GM23248 (cell line): ENCODE data around the gene STX8. TPM values are rescaled to one million over a fixed set of nuclear protein-coding genes. Genes with fewer than 3 reads are reported as not detected.

Source experiments
- DNase-seq: peaks from one replicate; pipeline ENCODE4 v3.0.0-alpha.2; 2015
- H2AFZ ChIP-seq: fragments of 200-600 bp; sonication (generic); 2 replicates; pipeline ENCODE4 v1.6.1; 2016; ENCODE audit warnings: antibody characterized with exemption
- H3F3A ChIP-seq: fragments of 200-600 bp; sonication (generic); 2 replicates; pipeline ENCODE4 v1.6.1; 2016; ENCODE audit warnings: mild to moderate bottlenecking, antibody characterized with exemption, mixed run types; ENCODE audit not compliant: insufficient read depth
- H3K27ac ChIP-seq: fragments of 200-600 bp; sonication (generic); 2 replicates; pipeline ENCODE4 v1.5.1; 2016; ENCODE audit warnings: mild to moderate bottlenecking
- H3K27me3 ChIP-seq: fragments of 200-600 bp; sonication (generic); replicated peaks from 2 replicates; pipeline ENCODE4 v1.6.1; 2016; ENCODE audit warnings: mild to moderate bottlenecking; ENCODE audit not compliant: insufficient read depth
- H3K36me3 ChIP-seq: fragments of 200-600 bp; sonication (generic); 2 replicates; pipeline ENCODE4 v1.6.1; 2016; ENCODE audit warnings: low read depth, mild to moderate bottlenecking
- H3K4me1 ChIP-seq: fragments of 200-600 bp; sonication (generic); 2 replicates; pipeline ENCODE4 v1.6.1; 2016; ENCODE audit warnings: mild to moderate bottlenecking; ENCODE audit not compliant: insufficient read depth
- H3K4me2 ChIP-seq: fragments of 200-600 bp; sonication (generic); one replicate; pipeline ENCODE4 v1.6.1; 2016; ENCODE audit warnings: mild to moderate bottlenecking; ENCODE audit not compliant: unreplicated experiment
- H3K4me3 ChIP-seq: fragments of 200-600 bp; sonication (generic); 2 replicates; pipeline ENCODE4 v1.5.1; 2016; ENCODE audit warnings: mild to moderate bottlenecking
- H3K79me2 ChIP-seq: fragments of 200-600 bp; sonication (generic); 2 replicates; pipeline ENCODE4 v1.6.1; 2016; ENCODE audit warnings: mild to moderate bottlenecking; ENCODE audit not compliant: insufficient read depth
- H3K9ac ChIP-seq: fragments of 200-600 bp; sonication (generic); 2 replicates; pipeline ENCODE4 v1.6.1; 2016; ENCODE audit warnings: mild to moderate bottlenecking
- H3K9me2 ChIP-seq: fragments of 200-600 bp; sonication (generic); 2 replicates; pipeline ENCODE4 v1.6.1; 2016; ENCODE audit warnings: mixed run types, mild to moderate bottlenecking, moderate library complexity; ENCODE audit not compliant: insufficient read depth
- H3K9me3 ChIP-seq: fragments of 200-600 bp; sonication (generic); one replicate; pipeline ENCODE4 v1.6.1; 2017; ENCODE audit warnings: low read depth
- H4K20me1 ChIP-seq: fragments of 200-600 bp; sonication (generic); 2 replicates; pipeline ENCODE4 v1.6.0; 2016; ENCODE audit not compliant: insufficient read depth
- EZH2 ChIP-seq: fragments of 200-600 bp; sonication (generic); IDR thresholded peaks from 2 replicates; pipeline ENCODE4 v1.6.1; 2018; ENCODE audit warnings: antibody characterized with exemption, mild to moderate bottlenecking; ENCODE audit not compliant: insufficient read depth, poor library complexity, severe bottlenecking
- EZH2phosphoT487 ChIP-seq: fragments of 200-600 bp; sonication (generic); IDR thresholded peaks from 2 replicates; pipeline ENCODE4 v1.6.1; 2018; ENCODE audit warnings: antibody characterized with exemption, moderate library complexity, mild to moderate bottlenecking, low read depth; ENCODE audit not compliant: insufficient read depth
- WGBS, 2 experiments: methylation state at CpG; one replicate each; pipeline ENCODE4 v1.1.6; 2015 to 2017; ENCODE audit warnings: low lambda C conversion rate in 2 of 2, low coverage in 1 of 2; ENCODE audit errors: missing lambda C conversion rate in 2 of 2; 5-methylcytosine and 5-hydroxymethylcytosine counted together
- in situ Hi-C: fragments of 300-500 bp; cut with MboI; formaldehyde crosslinking; loops from 2 replicates; pipeline ENCODE4 v1.15.0; 2020
- polyA plus RNA-seq: library from polyadenylated mRNA; unstranded; fragments of >200 nt; fragmentation: Nextera tagmentation; extraction: Ambion mirVana; gene quantifications from 2 replicates; pipeline ENCODE4 v1.2.1, GENCODE V29; 2016
- total RNA-seq: library from RNA; depleted of rRNA; stranded (reverse); fragments of >200 nt; shearing (Covaris generic); gene quantifications from 2 replicates; pipeline ENCODE4 v1.2.3, GENCODE V29; 2014

STX8 gene
- total and polyA plus RNA-seq, 2 experiments from 2014 or later = 40.7 to 84.3 TPM

GRCh38 chr17:9409878-9410277, 165.7 kb downstream of the STX8 start:
- H3K36me3 ChIP-seq = no peaks in the 10 kb centered on the region
- no peaks in the 10 kb centered on the region for H3K79me2 ChIP-seq
- H2AFZ ChIP-seq = no peak overlapping the region
- peaks cover 21% of the 10 kb centered on the region for H3K4me1 ChIP-seq
- no peak for DNase-seq
- H3K4me3 ChIP-seq = no peak overlapping the region
- H3K9me3 ChIP-seq = no peaks in the 10 kb centered on the region
- in situ Hi-C loops = no loop called here
- no peaks in the 10 kb centered on the region for H3K27me3 ChIP-seq
- no peak overlapping the region for H3K27ac ChIP-seq
- TF ChIP-seq EZH2phosphoT487 (no peak), EZH2 (no peak)
- H3K4me2 ChIP-seq = no peak overlapping the region
- WGBS, 2 experiments = 32 to 41% methylated on average over 4 of the region's 4 CpGs
- no peaks in the 10 kb centered on the region for H4K20me1 ChIP-seq
- no peaks in the 10 kb centered on the region for H3K9me2 ChIP-seq
- peaks cover 16% of the 10 kb centered on the region; the same call in 1 of the 2 replicates for H3F3A ChIP-seq
- H3K9ac ChIP-seq = no peak overlapping the region

GRCh38 chr17:9408868-9409829, 166.5 kb downstream of the STX8 start:
- H3K79me2 ChIP-seq = no peaks in the 10 kb centered on the region
- TF ChIP-seq EZH2 (no peak), EZH2phosphoT487 (no peak)
- WGBS, 2 experiments = 57% methylated on average over 12 of the region's 12 CpGs
- H4K20me1 ChIP-seq = no peaks in the 10 kb centered on the region
- H3K9me2 ChIP-seq = no peaks in the 10 kb centered on the region
- H3K27ac ChIP-seq = no peak overlapping the region
- peaks cover 21% of the 10 kb centered on the region for H3K4me1 ChIP-seq
- H3K27me3 ChIP-seq = no peaks in the 10 kb centered on the region
- H3K9me3 ChIP-seq = no peaks in the 10 kb centered on the region
- H2AFZ ChIP-seq = no peak overlapping the region
- peaks cover 16% of the 10 kb centered on the region; the same call in 1 of the 2 replicates for H3F3A ChIP-seq
- peak; percentile 36 for DNase-seq
- in situ Hi-C loops = no loop called here
- H3K4me2 ChIP-seq = no peak overlapping the region
- no peak overlapping the region for H3K4me3 ChIP-seq
- no peaks in the 10 kb centered on the region for H3K36me3 ChIP-seq
- no peak overlapping the region for H3K9ac ChIP-seq

GRCh38 chr17:9408381-9408780, 167.2 kb downstream of the STX8 start:
- H2AFZ ChIP-seq = no peak overlapping the region
- H3K9me2 ChIP-seq = no peaks in the 10 kb centered on the region
- H3K9ac ChIP-seq = no peak overlapping the region
- peak; percentile 48 for DNase-seq
- H3K9me3 ChIP-seq = no peaks in the 10 kb centered on the region
- 26 to 47% methylated on average over 1 of the region's 1 CpG for WGBS, 2 experiments
- no peak for TF ChIP-seq EZH2
- no peak for TF ChIP-seq EZH2phosphoT487
- H3K36me3 ChIP-seq = no peaks in the 10 kb centered on the region
- H3K27ac ChIP-seq = no peak overlapping the region
- H3K4me2 ChIP-seq = no peak overlapping the region
- peaks cover 21% of the 10 kb centered on the region for H3K4me1 ChIP-seq
- no peaks in the 10 kb centered on the region for H3K27me3 ChIP-seq
- H3K79me2 ChIP-seq = no peaks in the 10 kb centered on the region
- no peak overlapping the region for H3K4me3 ChIP-seq
- in situ Hi-C loops = no loop called here
- no peaks in the 10 kb centered on the region for H4K20me1 ChIP-seq
- H3F3A ChIP-seq = peaks cover 16% of the 10 kb centered on the region; the same call in 1 of the 2 replicates

- WGBS, 2 experiments = 92 to 99% methylated on average over 2 of the region's 2 CpGs
- Histone ChIP-seq H3K27ac (no peak overlapping the region), H3K9me2 (no peaks in the 10 kb centered on the region), H3K9ac (no peak overlapping the region), H3K79me2 (no peaks in the 10 kb centered on the region), H4K20me1 (no peaks in the 10 kb centered on the region), H3K27me3 (no peaks in the 10 kb centered on the region), H3K9me3 (no peaks in the 10 kb centered on the region), H3K4me3 (no peak overlapping the region), H3F3A (peaks cover 18% of the 10 kb centered on the region; the same call in 1 of the 2 replicates), H2AFZ (no peak overlapping the region), H3K36me3 (no peaks in the 10 kb centered on the region), H3K4me1 (peaks cover 28% of the 10 kb centered on the region), H3K4me2 (no peak overlapping the region)
- no peak for TF ChIP-seq EZH2phosphoT487
- no peak for TF ChIP-seq EZH2
- in situ Hi-C loops = no loop called here
- DNase-seq = peak; percentile 37
Observed at GRCh38 chr17:9406046-9406606, 169.5 kb downstream of the STX8 start.
